KMS-11 (cell line): Measurements from ENCODE around the gene E2F6.

Experiments used
- H2AFZ ChIP-seq: fragments of 200-600 bp; sonication (generic); 2 replicates; pipeline ENCODE4 v1.6.1; 2016; ENCODE audit warnings: antibody characterized with exemption, mixed run types, low read depth
- H3K27ac ChIP-seq: fragments of 200-600 bp; sonication (generic); 2 replicates; pipeline ENCODE4 v1.6.1; 2016; ENCODE audit warnings: mild to moderate bottlenecking, mixed run types
- H3K27me3 ChIP-seq: fragments of 200-600 bp; sonication (generic); 2 replicates; pipeline ENCODE4 v1.6.1; 2017; ENCODE audit warnings: mild to moderate bottlenecking, low read depth, mixed run types, moderate library complexity; ENCODE audit not compliant: insufficient read depth
- H3K36me3 ChIP-seq: fragments of 200-600 bp; sonication (generic); 2 replicates; pipeline ENCODE4 v1.6.1; 2017; ENCODE audit warnings: mild to moderate bottlenecking, mixed run types; ENCODE audit not compliant: insufficient read depth
- H3K4me1 ChIP-seq: fragments of 200-600 bp; sonication (generic); 2 replicates; pipeline ENCODE4 v1.6.1; 2016; ENCODE audit warnings: mild to moderate bottlenecking, low read depth, mixed run types; ENCODE audit not compliant: poor library complexity, severe bottlenecking
- H3K4me2 ChIP-seq: fragments of 200-600 bp; sonication (generic); 2 replicates; pipeline ENCODE4 v1.7.0; 2016; ENCODE audit warnings: mild to moderate bottlenecking, mixed run types
- H3K4me3 ChIP-seq: fragments of 200-600 bp; sonication (generic); IDR thresholded peaks from 2 replicates; pipeline ENCODE4 v1.6.1; 2017; ENCODE audit warnings: low read depth, low read length, mixed read lengths; ENCODE audit not compliant: insufficient read depth
- H3K79me2 ChIP-seq: fragments of 200-600 bp; sonication (generic); 2 replicates; pipeline ENCODE4 v1.6.1; 2016; ENCODE audit warnings: low read depth, mixed run types; ENCODE audit not compliant: insufficient read depth
- H3K9ac ChIP-seq: fragments of 200-600 bp; sonication (generic); 2 replicates; pipeline ENCODE4 v1.6.1; 2016; ENCODE audit warnings: mild to moderate bottlenecking, mixed run types
- H4K20me1 ChIP-seq: fragments of 200-600 bp; sonication (generic); 2 replicates; pipeline ENCODE4 v1.6.1; 2016; ENCODE audit warnings: mild to moderate bottlenecking, mixed run types; ENCODE audit not compliant: insufficient read depth
- TF ChIP-seq, protein P1 (sequence below): fragments of 200-600 bp; sonication (generic); conservative IDR thresholded peaks from 2 replicates; pipeline ENCODE4 v1.6.1; 2017; ENCODE audit warnings: low read depth, mild to moderate bottlenecking, antibody characterized with exemption, low read length, moderate library complexity, mixed read lengths

Gene E2F6

DNA sequence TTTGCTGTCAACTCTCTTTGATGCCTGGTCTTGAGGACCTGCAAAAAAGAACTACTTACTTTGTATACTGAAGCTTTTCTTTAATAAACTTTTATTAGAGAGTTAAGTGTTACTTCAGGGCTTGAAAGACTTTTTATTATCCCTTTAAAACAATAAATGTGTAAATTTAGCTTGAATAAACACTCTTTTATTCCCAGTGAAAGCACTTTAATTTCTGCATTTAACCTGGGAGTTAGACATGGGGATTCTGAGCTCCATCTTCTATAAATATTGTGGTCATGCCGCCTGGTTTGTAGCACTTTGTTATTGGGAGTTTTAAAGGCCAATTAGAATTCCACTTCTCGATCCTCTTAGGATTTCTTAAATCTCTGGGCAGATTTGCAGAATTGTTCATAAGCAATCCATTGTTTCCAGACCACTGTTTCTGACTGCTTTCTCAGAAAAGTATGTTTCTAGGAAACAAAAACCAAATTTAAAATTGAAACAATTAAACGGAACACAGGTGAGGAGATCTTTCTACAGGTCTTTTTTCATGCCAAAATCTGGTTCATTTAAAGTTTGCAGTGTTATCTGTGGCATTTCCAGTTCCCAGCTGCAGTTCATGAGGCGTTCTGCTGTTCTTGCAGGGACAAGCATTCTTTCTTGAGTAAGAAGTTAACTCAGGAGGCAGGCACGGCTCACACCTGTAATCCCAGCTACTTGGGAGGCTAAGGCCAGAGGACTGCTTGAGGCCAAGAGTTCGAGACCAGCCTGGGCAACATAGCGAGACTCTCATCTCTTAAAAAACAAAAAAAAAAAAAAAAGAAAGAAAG, 18.1 kb upstream of the E2F6 start:
- H2AFZ ChIP-seq: no peak overlapping the region
- H3K4me1 ChIP-seq: peaks cover 40% of the 10 kb centered on the region
- H3K27me3 ChIP-seq: no peaks in the 10 kb centered on the region
- H3K4me3 ChIP-seq: no peak overlapping the region
- H3K4me2 ChIP-seq: no peak overlapping the region
- TF ChIP-seq, protein P1, sequence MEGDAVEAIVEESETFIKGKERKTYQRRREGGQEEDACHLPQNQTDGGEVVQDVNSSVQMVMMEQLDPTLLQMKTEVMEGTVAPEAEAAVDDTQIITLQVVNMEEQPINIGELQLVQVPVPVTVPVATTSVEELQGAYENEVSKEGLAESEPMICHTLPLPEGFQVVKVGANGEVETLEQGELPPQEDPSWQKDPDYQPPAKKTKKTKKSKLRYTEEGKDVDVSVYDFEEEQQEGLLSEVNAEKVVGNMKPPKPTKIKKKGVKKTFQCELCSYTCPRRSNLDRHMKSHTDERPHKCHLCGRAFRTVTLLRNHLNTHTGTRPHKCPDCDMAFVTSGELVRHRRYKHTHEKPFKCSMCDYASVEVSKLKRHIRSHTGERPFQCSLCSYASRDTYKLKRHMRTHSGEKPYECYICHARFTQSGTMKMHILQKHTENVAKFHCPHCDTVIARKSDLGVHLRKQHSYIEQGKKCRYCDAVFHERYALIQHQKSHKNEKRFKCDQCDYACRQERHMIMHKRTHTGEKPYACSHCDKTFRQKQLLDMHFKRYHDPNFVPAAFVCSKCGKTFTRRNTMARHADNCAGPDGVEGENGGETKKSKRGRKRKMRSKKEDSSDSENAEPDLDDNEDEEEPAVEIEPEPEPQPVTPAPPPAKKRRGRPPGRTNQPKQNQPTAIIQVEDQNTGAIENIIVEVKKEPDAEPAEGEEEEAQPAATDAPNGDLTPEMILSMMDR: no peak
- no peak overlapping the region for H3K27ac ChIP-seq
- H3K36me3 ChIP-seq: no peaks in the 10 kb centered on the region
- no peaks in the 10 kb centered on the region for H3K79me2 ChIP-seq
- H4K20me1 ChIP-seq: no peaks in the 10 kb centered on the region
- no peak overlapping the region for H3K9ac ChIP-seq

DNA sequence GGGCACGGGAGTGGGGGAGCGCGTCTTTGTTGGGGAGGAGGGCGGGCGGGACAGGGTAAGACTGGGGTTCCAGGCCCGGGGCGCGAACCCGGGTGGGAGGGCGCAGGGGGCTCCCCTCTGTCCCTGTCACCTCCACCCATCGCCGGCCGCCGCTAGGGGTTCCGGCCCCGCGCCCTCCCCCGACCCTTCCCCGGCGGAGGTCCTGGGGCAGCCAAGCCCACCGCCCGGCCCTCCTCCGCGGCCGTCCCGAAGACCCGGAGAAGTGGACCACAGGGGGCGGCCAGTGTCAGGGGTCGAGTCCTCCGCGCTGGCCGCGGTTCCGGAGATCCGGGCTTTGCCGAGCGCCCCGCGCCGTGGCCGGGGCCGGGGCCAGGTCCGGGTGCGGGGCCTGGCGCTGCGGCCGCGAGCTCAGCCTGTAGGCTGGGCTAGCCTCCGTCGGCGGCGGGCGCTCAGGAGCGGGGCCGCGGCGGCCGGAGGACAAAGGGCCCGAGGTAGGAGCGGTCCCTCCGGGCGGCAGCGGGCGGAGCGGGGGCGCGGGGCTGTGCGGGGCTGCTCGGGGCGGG, 16.6 kb upstream of the E2F6 start:
- Histone ChIP-seq H2AFZ (no peak overlapping the region), H3K27me3 (no peaks in the 10 kb centered on the region), H3K4me2 (no peak overlapping the region), H4K20me1 (no peaks in the 10 kb centered on the region), H3K79me2 (no peaks in the 10 kb centered on the region), H3K4me1 (peaks cover 53% of the 10 kb centered on the region), H3K4me3 (no peak overlapping the region), H3K27ac (no peak overlapping the region), H3K36me3 (no peaks in the 10 kb centered on the region), H3K9ac (no peak overlapping the region)
- TF ChIP-seq, protein P1: no peak

DNA sequence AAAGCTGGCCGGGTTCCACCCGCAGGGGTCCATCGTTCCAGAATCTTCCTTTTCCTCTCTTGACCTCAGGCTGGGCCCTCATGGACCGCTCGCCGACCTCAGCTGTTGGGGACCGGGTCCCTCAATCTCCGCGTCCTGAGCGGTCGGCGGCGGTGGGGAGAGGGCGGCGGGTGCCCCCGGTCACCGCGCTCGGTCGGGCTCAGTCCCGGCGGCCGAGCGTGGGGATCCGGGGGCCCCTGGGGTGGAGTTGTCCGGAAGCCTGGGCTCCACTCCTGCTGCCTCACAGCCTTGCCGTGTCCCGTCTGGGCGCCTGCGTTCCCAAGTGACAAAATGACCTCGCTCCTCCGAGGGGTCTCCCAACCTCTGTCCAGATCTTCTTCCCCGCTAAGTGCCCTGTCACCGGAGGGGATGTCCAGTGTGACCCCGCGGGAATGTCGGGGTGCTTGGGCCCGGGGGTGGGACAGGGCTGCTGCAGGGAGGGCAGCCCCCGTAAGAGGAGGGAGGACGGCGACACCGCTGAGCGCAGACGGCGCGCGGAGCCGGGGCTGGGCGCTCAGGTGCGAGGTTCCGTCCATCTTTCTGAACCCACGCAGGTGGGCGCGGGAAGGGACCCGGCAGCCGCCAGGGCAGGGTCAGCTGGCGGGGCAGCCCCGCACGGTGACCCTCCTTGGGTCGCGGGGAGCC, 16.0 kb upstream of the E2F6 start:
- H3K4me3 ChIP-seq: no peak overlapping the region
- TF ChIP-seq, protein P1: no peak
- no peak overlapping the region for H3K9ac ChIP-seq
- no peak overlapping the region for H3K4me2 ChIP-seq
- no peaks in the 10 kb centered on the region for H3K36me3 ChIP-seq
- no peaks in the 10 kb centered on the region for H3K79me2 ChIP-seq
- H3K27ac ChIP-seq: no peak overlapping the region
- H4K20me1 ChIP-seq: no peaks in the 10 kb centered on the region
- no peak overlapping the region for H2AFZ ChIP-seq
- H3K4me1 ChIP-seq: peaks cover 53% of the 10 kb centered on the region
- H3K27me3 ChIP-seq: no peaks in the 10 kb centered on the region

DNA sequence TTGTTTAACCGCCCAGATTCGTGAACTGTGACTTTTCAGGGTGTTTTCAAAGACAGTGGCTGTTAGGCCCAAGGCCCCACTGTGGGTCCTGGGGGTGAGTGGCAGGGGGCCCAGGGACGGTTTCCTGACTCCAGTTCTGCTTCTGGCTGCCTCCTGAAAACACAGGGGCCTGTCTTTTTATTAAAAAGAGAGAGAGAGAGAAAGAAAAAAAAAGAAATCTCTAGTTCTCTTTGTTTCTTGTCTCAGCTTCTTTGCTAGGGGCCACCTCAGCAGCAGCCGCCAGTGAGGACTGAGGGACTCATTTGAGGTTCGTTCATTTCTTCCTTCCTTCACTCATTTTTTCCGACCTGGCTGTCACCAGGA, 15.4 kb upstream of the E2F6 start:
- Histone ChIP-seq H2AFZ (no peak overlapping the region), H3K9ac (no peak overlapping the region), H3K4me1 (peaks cover 51% of the 10 kb centered on the region), H3K4me2 (no peak overlapping the region), H3K27me3 (no peaks in the 10 kb centered on the region), H3K27ac (no peak overlapping the region), H3K4me3 (no peak overlapping the region), H3K36me3 (no peaks in the 10 kb centered on the region), H3K79me2 (no peaks in the 10 kb centered on the region), H4K20me1 (no peaks in the 10 kb centered on the region)
- TF ChIP-seq, protein P1: no peak
